BE2C (cell line): ENCODE measurements around the gene KCNG2.

ENCODE experiments used
- DNase-seq: peaks from one replicate; pipeline ENCODE4 v3.0.0-alpha.2; 2020
- H3K27me3 ChIP-seq: fragments of 250-450 bp; sonication (Bioruptor Pico); 2 replicates; pipeline ENCODE4 v1.5.1; 2020; ENCODE audit warnings: mild to moderate bottlenecking
- H3K36me3 ChIP-seq: fragments of 250-450 bp; sonication (Bioruptor Pico); 2 replicates; pipeline ENCODE4 v1.5.1; 2020; ENCODE audit warnings: mild to moderate bottlenecking
- H3K4me1 ChIP-seq: fragments of 250-450 bp; sonication (Bioruptor Pico); 2 replicates; pipeline ENCODE4 v1.5.1; 2020
- H3K4me3 ChIP-seq: 2 replicates; pipeline ENCODE4 v1.5.1; 2011; ENCODE audit warnings: low read depth, low read length
- H3K9me3 ChIP-seq: fragments of 250-450 bp; sonication (Bioruptor Pico); 2 replicates; pipeline ENCODE4 v1.5.1; 2020
- CTCF ChIP-seq: IDR thresholded peaks from 2 replicates; pipeline ENCODE4 v1.5.1; 2012; ENCODE audit warnings: mild to moderate bottlenecking, low read depth, low read length

Gene KCNG2

GRCh38 chr18:79782566-79783308 is 15.0 kb upstream of the KCNG2 start:
- no peak for DNase-seq
- no peaks in the 10 kb centered on the region for H3K9me3 ChIP-seq

GRCh38 chr18:79784071-79784913 is 13.4 kb upstream of the KCNG2 start:
- peaks cover 20% of the 10 kb centered on the region for H3K27me3 ChIP-seq
- TF ChIP-seq CTCF = no peak

More at GRCh38 chr18:79782566-79783308, 15.0 kb upstream of the KCNG2 start:
- no peaks in the 10 kb centered on the region for H3K36me3 ChIP-seq
- H3K4me1 ChIP-seq = no peaks in the 10 kb centered on the region
- peaks cover 20% of the 10 kb centered on the region for H3K27me3 ChIP-seq
- no peak for TF ChIP-seq CTCF
- no peak overlapping the region for H3K4me3 ChIP-seq

DNA sequence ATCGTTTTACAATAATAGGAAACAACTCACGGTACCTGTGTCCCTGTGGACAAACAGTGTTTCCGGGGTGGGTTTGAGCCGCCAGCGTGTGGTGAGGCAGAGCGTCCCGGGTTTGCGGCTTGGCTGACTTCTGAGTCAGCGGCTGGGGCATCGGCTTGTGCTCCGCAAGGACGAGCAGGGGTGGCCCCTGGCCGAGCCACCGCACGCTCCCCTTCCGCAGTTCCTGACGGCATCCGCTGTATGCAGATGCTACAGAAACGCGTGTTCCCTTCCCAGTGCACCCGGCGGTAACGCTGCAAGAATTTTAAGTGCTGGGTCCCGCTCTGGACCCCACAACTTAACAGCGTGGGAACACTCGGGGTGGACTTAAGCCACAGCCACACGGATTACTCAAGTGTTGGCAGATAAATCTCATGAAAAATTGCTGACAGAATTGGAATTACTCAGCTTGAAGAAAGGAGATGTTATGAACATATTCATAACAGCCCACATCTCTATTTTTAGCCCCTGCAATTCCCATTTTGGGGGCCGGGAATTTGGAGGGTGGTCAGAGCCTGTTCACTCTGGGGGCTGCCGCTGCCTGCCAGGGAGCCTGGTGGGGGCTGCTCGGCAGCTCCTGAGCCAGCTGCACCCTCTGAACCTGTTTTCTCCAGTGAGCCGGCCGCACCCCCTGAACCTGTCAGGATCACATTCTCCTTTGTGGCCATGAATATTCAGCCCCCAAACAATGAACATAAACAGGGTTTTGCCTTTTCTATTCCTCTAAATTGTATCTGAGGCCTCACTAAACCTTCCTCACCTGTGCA is 12.6 kb upstream of the KCNG2 start:
- Histone ChIP-seq H3K4me3 (no peak overlapping the region), H3K4me1 (no peaks in the 10 kb centered on the region), H3K9me3 (no peaks in the 10 kb centered on the region), H3K27me3 (peaks cover 20% of the 10 kb centered on the region), H3K36me3 (no peaks in the 10 kb centered on the region)
- TF ChIP-seq CTCF = no peak
- DNase-seq = no peak

More at GRCh38 chr18:79784071-79784913, 13.4 kb upstream of the KCNG2 start:
- no peaks in the 10 kb centered on the region for H3K36me3 ChIP-seq
- H3K4me1 ChIP-seq = no peaks in the 10 kb centered on the region
- no peak overlapping the region for H3K4me3 ChIP-seq
- no peaks in the 10 kb centered on the region for H3K9me3 ChIP-seq
- no peak for DNase-seq

GRCh38 chr18:79785831-79786230 is 11.9 kb upstream of the KCNG2 start:
- H3K4me1 ChIP-seq = no peaks in the 10 kb centered on the region

DNA sequence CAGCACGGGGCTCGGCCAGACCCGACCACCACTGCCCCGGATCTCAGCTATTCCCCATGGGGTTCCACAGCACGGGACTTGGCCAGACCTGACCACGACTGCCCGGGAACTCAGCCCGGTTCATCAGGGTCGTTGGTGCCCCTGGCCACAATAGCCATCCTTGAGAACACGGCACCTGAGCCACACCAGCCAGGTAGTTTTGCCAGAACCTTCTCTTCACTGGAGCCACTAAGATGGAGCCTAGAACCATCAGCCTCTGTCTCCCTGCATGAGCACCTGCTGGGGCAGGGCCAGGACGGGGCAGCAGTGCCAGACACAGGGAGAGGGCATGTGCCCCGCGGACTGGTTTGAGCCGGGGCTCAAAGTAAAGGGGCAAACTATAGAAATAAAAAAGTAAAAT is 11.4 kb upstream of the KCNG2 start:
- no peak for TF ChIP-seq CTCF
- peaks cover 20% of the 10 kb centered on the region for H3K27me3 ChIP-seq
- DNase-seq = no peak
- H3K4me1 ChIP-seq = no peaks in the 10 kb centered on the region
- H3K36me3 ChIP-seq = no peaks in the 10 kb centered on the region
- H3K4me3 ChIP-seq = no peak overlapping the region
- no peaks in the 10 kb centered on the region for H3K9me3 ChIP-seq

More at GRCh38 chr18:79785831-79786230, 11.9 kb upstream of the KCNG2 start:
- Histone ChIP-seq H3K27me3 (peaks cover 20% of the 10 kb centered on the region), H3K36me3 (no peaks in the 10 kb centered on the region), H3K4me3 (no peak overlapping the region), H3K9me3 (no peaks in the 10 kb centered on the region)
- DNase-seq = no peak
- no peak for TF ChIP-seq CTCF
